GM21447 (cell line): Measurements from ENCODE around the gene KIFC3.
"Not testable (repeated sequence)": the region's sequence is repeated elsewhere in the genome, so short reads cannot be mapped to it uniquely, and the experiment has no call there.

Experiments
- ATAC-seq: cut with Tn5 transposase; IDR thresholded peaks from one replicate; pipeline ENCODE4 v1.9.1; 2021; ENCODE audit not compliant: unreplicated experiment

KIFC3 gene

GRCh38 chr16:57788252-57788841 lies 13.9 kb downstream of the KIFC3 start:
- no peak for ATAC-seq

DNA sequence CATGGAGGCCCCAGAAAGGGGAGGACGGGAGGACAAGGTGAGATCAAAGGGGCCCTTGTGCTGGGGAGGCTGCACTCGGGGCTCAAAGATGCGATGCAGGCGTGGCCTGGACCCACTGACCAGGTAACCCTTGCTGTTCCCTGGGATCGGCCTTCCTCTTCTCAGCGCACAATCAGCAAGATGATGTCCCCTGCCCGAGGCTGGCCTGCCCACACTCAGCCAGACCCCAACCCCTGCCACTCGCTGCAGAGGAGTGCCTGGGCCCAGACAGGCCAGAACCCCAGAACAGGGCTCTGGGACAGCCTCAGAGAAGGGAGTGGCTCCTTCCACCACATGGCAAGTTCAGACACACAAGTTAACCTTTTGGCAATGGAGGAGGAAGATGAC lies 14.8 kb downstream of the KIFC3 start:
- ATAC-seq = no peak

- no peak for ATAC-seq
Observed at GRCh38 chr16:57786632-57787518, 15.4 kb downstream of the KIFC3 start.

DNA sequence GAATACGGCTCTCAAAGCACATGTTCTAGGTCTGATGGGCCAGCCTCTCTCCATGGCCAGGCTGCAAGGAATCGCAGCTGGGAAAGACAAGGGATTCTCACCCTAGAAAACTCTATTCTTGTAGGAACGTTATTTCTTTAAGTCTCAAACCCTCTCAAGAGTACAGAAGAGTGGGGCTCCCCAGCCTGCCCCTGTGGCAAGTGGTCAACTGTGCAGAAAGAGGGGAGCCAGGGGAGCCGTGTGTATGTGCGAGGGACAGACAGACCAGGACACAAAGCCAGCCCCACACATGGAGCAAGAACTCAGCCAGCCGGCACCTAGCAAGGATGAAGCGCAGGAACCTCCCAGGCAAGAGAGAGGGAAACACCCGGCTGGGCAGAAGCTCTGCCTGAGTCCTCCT lies 16.4 kb downstream of the KIFC3 start:
- no peak for ATAC-seq

DNA sequence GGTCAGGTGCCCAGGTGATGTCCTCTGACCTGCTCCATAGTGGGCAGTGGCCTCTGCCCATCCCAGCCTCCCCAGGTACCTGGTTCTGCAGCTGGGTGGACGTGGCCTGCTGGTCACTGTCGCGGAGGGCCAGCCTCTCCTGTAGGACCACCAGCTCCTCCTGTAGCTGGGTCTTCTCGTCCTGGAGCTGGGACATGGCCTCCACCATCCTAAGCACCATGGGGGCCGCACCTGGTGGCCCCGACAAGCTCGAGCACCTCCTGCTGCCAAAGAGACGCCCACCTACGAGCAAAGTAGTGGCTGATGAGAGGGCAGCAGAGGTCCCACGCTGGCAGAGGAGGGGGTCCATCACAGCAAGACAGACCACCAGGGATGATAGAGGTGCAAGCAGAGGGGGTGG lies 16.9 kb downstream of the KIFC3 start:
- ATAC-seq = no peak

DNA sequence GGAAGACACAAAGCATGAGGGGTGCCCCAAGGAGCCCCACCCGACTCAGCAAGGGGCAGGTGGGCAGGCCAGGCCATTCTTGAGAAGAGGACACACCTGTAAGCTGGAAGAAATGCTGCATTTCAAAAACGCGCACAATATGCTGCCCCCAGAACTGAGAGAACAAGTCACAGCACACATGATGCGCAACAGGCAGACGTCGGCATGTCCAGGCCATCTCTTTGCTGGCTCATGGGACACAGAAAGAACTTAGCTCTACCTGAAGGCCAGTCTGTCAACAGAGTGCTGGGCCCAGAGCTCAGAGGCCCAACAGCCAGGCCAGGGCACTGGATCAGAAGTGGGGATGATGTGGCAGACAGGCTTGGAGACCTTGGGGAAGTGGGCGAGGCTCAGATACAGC lies 18.0 kb downstream of the KIFC3 start:
- ATAC-seq = no peak

DNA sequence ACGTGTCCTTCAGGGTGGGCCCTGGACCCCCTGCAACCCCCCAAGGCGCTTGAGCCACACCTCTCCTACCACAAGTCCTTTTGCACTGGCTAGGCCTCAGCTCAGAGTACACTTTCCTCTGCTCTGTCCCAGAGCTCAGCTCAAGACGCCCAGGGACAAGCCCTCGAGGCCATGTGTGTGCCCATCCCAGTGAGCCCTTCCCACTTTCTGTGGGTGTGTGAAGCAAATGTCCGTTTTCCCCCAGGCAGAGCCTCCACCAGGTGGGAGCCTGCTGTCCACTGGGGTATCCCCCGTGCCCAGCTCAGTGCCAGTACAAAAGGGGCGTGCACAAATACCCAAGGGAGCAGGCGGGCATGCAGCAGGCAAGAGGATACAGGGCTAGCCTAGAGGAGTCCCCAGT lies 18.4 kb downstream of the KIFC3 start:
- ATAC-seq = no peak

DNA sequence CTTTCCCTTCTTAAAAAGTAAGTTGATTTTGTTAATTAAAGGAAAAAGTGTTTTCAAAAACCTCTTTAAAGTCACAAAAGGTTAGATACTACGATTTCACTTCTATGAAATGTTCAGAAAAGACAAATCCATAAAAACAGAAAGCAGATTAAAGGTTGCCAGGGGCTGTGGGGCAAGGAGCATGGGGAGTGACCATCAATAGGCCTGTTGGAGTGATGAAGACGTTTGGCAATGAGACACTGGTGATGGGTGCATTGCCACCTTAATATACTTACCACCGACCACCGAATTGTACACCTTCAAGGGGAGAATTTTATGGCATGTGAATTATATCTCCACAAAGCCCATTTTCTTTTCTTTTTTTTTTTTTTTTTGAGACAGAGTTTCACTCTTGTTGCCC lies 19.2 kb downstream of the KIFC3 start:
- ATAC-seq = no peak

DNA sequence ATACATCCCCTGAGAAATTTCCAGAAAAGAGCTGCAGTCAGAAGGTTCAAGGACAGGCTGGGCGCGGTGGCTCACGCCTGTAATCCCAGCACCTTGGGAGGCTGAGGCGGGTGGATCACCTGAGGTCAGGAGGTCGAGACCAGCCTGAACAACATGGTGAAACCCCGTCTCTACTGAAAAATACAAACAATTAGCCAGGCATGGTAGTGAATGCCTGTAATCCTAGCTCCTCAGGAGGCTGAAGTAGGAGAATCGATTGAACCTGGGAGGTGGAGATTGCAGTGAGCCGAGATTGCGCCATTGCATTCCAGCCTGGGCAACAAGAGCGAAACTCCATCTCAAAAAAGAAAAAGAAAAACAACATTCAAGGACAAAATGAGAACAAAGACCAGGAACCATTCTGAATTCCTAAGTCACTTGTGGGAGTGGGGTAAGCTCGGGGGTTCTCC lies 19.7 kb downstream of the KIFC3 start:
- ATAC-seq = not testable (repeated sequence)

DNA sequence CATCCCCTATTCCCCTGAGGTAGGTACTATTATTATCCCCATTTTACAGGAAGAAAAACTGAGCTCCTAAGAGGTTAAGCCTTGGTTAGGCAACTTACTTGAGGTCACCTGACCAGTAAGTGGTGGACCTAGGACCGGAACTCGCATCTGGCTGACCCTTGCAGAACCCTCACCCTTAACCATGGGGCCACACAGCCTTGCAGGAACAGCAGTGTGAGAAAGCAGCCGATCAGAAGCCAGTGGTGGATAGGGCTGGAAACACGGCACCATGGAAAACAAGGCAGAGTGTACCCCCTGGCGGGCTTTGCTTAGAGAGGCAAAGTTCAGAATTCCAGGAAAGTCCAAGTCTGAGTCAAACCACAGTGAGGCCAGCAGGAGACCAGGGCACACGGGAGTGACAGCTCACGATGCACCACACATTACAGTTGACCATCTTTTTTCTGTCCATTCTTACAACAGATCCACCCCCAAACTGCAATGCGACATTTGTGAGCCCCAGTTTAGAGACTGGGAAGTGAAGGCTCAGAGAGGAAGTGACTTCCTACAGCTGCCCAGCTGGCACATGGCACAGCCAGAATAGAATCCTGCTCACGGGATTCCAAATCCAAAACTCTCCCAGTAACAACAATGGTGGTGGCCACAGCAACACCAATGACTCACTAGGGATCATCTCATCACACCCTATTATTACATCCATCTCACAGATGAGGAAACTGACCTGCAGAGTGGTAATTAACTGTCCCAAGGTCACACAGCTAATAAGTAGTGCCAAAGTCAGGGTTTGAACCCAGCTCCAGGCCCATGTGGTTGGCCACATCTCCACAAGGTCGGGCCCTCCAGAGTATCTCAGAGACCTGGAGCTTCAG lies 20.3 kb downstream of the KIFC3 start:
- ATAC-seq = no peak

DNA sequence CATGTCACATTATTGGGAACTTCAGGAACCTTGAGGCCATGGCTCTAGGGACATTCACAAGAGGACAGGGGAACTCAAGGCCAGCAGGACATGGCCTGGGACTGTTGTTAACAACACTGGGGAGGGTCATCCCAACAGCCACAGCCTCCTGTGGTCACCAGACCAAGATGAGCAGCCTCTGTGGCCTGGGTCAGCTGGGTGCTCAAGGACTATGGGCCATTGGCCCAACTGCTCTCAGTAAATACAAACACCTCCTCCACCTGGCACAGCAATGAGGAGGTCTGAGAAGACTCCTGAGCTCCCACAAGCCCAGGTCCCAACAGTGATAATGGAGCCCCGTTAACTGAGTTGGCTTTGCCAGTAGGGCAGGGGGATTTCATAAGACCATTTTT lies 20.9 kb downstream of the KIFC3 start:
- no peak for ATAC-seq

DNA sequence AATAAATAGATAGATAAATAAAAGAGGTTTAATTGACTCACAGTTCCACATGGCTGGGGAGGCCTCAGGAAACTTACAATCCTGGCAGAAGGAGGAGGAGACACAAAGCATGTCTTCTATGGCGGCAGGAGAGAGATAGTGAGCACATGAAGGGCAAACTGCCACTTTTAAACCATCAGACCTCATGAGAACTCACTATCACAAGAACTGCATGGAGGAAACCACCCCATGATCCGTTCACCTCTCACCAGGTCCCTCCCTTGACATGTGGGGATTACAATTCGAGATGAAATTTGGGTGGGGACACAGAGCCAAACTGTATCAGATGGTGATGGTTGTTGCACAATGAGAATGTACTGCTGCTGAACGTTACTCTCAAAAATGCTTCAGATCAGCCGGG lies 22.5 kb downstream of the KIFC3 start:
- not testable (repeated sequence) for ATAC-seq

- no peak for ATAC-seq
Observed at GRCh38 chr16:57778658-57779057, 23.6 kb downstream of the KIFC3 start.

- no peak for ATAC-seq
Observed at GRCh38 chr16:57775661-57776469, 26.4 kb downstream of the KIFC3 start.

GRCh38 chr16:57774705-57775285 lies 27.5 kb downstream of the KIFC3 start:
- ATAC-seq = no peak

- ATAC-seq = no peak
Observed at GRCh38 chr16:57773655-57774295, 28.5 kb downstream of the KIFC3 start.

GRCh38 chr16:57773019-57773418 lies 29.3 kb downstream of the KIFC3 start:
- no peak for ATAC-seq

DNA sequence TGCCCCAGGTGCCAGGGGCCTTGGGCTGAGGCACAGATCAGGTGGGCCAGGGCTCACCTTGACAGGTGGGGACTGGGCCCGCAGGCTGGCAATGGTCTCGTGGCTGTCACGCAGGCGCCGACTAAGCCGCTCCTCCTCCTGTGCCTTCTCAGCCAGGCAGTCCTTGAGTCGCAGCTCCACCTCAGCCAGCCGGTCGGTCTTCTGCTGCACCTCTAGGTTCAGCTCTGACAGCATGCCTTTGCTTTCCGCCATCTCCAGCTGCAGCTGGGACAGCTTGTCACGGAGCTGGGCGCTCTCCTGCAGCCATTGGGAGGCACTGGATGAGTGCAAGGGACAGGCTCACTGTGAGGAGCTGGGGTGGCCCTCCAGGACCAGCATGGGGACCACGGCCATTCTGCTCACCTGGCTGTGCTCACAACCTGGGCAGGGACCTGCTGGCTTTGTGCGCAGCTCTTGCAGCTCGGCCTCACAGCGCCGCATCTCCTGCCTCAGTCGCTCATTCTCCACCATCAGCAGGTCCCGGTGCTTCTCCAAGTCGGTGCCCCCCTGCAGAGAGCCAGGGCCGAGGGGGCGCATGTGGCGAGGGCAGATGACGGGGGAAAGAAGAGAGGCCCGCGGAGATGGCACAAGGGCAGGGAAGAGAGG lies 31.0 kb downstream of the KIFC3 start:
- ATAC-seq = no peak

GRCh38 chr16:57770361-57770760 lies 31.9 kb downstream of the KIFC3 start:
- ATAC-seq = no peak
